Measurements from ENCODE around the gene MMEL1.
"Not testable (repeated sequence)": the region's sequence is repeated elsewhere in the genome, so short reads cannot be mapped to it uniquely, and the experiment has no call there.

Gene MMEL1

GRCh38 chr1:2628191-2628932 is 4.5 kb downstream of the MMEL1 start:
- no peak for DNase-seq

DNA sequence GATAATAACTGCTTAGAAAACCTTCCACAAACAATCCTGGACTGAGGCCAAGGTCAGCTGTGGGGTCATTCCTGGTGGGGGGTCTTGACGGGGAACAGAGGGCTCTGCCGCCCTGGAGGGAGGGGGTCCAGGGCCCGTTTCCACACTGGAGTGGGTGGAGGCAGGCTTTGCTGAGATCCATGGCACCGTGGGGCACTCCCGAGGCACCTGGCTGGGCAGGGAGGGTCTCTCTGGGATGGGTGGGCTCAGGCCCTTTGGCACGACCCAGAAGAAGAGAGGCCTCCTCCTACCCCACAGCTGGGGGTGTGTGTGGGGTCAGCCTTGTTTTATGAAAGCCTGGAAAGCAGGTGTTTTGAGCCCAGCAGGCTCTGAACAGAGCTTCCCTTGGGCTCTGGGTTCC is 5.1 kb downstream of the MMEL1 start:
- DNase-seq = no peak

DNA sequence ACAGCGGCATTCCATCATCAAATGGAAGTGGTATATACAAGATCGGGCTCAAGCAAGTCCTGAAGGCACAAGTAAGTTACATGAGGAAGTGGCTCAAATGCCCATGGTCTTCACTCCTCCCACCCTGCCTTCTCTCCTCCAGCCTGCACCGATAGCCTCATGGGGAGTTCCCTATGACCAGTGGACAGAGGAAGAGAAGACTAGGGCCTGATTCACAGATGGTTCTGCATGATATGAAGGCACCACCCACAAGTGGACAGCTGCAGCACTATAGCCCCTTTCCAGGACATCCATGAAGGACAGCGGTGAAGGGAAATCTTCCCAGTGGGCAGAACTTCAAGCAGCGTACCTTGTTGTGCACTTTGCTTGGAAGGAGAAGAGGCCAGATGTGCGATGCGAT is 7.1 kb downstream of the MMEL1 start:
- not testable (repeated sequence) for DNase-seq

- DNase-seq = no peak
Measured at GRCh38 chr1:2625311-2625710, 7.5 kb downstream of the MMEL1 start.

GRCh38 chr1:2624735-2625300 is 8.0 kb downstream of the MMEL1 start:
- DNase-seq = no peak

DNA sequence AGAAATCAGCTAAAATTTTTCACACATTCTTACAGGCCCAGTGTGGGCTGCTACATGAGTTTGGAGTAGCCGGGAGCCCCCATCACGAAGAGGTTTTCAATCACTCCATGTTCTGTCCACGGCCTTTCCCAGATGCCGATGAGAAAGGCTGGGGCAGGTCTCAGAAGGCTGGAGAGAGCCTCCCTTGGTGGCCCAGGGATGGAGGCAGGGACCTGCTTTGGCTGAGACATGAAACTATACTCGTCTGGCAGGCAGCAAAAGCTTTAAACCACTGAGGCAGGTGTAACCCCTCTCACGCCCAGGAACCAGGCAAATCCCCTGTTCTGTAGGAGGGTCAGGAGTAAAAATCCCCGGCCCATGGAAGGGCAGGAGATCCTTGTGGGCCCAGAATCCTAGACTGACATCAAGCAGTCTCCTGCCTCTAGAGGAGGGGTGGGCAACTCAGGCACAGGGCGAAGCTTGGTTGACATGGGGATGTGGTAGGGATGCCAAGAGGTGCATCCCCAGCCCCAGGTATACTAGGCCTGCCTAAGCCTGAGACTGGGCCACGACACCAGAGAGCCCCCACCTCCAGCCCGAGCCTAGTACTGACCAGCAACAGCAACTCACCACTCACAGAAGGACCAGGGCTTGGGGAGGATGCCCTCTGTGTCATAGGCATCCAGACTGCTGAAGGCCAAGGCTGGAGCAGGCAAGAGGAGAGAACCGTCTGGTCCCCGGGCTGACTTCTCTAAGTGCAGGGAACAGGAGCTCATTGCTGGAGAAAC is 9.1 kb downstream of the MMEL1 start:
- DNase-seq = no peak

GRCh38 chr1:2617971-2618470 is 14.8 kb downstream of the MMEL1 start:
- DNase-seq = no peak

DNA sequence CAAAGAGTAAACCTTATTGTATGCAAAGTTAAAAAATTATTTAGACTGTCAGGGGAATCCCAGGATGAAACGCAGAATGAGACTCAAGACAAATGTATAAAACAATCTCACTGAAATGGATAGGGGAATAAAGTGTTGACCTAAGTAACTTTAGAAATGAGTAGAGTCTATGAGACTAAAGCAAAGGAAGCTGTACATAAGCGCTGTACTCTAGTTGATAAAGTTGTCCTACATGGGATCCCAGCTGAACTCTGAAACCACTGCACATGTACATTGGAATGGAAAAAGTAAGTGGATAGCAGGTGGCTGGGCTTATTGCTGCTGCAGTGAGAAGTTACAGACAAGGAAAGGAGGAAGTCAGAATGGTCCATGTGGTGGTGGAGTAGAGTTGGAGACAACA is 18.7 kb downstream of the MMEL1 start:
- DNase-seq = no peak

DNA sequence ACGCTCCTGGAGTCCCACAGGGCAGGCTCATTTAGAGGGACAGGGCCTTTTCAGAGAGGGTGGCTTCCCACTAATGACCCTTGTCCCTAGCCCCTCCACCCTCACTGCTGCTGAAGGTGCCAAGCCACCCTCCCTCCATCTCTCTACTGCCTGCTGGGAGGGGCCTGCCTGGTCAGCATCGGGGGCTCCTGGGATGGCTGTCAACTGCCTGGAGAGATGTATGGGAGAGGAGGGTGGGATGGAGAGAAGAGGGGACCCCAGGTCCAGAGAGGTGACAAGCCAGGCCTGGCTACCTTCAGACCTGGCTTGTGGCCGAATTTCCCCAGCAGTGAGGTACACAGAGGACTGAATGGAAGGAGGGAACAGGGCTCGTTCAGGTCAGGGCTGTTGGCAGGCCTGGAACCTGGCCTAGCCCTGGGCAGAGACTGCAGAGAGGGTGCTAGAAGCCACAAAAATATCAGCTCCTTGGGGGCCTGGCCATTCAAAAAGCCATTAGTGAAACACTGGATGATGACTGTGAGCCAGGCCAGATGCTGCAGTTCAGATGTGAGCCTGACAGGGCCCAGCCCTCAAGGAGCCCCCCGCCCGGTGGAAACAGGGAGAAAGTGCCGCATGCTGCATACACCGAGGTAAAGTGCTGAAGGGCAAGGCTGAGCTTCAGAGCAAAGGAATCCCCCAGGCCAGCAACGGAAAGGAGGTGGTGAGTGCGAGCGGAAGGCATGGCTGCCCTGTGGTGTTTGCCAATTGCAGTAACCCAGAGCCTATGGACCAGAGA is 20.0 kb downstream of the MMEL1 start:
- DNase-seq = no peak

GRCh38 chr1:2611621-2612437 is 21.0 kb downstream of the MMEL1 start:
- no peak for DNase-seq

GRCh38 chr1:2611031-2611501 is 21.8 kb downstream of the MMEL1 start:
- DNase-seq = peak; percentile 78

GRCh38 chr1:2610036-2610959 is 22.5 kb downstream of the MMEL1 start:
- no peak for DNase-seq

- no peak for DNase-seq
Measured at GRCh38 chr1:2609319-2610035, 23.3 kb downstream of the MMEL1 start.

GRCh38 chr1:2607641-2608091 is 25.1 kb downstream of the MMEL1 start:
- no peak for DNase-seq

GRCh38 chr1:2606881-2607621 is 25.8 kb downstream of the MMEL1 start:
- no peak for DNase-seq

DNA sequence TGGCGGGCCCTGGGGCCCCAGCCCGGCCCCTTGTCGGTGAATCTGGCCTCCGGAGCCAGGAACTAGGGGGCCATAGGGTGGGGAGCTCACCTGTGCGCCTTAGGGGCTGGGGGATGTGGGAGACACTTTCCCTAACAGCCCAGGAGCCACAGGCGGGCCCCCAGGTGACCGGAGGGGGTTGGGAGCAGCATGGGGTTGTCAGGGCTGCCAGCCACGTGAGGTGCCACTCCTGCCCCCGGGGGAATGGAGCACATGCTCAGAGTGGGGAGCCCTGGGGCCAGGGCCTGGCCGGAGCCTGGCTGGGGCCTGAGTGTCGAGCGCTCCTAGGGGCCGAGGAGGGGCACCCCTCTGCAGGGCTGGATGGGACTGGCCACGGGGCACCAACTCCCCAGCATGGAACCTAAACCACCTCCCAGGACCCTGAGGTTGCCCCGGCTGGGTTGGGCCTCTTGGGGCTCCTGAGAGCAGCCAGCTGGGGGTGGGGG is 26.4 kb downstream of the MMEL1 start:
- no peak for DNase-seq

- no peak for DNase-seq
Measured at GRCh38 chr1:2605509-2606395, 27.1 kb downstream of the MMEL1 start.

DNA sequence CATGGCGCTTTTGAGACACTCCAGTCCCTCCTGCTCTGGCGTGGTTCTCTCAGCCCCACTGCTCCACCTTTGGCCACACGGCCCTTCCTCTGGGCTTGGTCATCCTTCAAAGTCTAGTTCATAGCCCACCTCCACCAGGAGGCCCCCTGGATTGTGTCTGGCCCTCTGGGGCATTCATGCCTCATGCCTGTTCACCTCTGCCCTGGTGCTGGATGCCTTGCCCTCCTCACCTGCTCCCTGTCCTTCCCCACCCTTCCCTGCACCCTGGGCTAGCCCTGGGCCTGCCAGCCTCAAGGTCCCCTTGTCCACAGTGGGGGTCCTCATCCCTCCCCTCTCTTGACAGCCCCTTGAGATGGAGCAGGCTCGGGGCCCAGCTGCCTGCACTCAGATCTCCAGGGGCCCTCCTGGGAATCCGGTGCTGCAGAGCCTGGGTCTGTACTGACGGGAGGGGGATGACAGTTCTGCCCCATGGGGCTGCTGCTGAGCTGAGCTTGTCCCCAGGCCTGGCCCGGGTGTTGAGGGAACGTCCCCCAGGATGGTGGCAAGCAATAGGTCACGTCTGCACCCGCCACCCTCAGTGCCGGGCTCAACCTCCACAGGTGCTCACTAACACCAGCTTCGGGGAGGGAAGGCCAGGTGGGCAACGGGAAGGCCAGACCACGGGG is 27.8 kb downstream of the MMEL1 start:
- no peak for DNase-seq

Measured in NCI-H2227 treated with DMSO at 0.1 percent for 48 hours (cell line).